Stimulated activated CD4-positive, alpha-beta T cell treated with anti-CD3 and anti-CD28 coated beads, Interleukin-12 subunit alpha, Interleukin-12 subunit beta, amount 100 ng/mL, for 48 hours (primary cell): ENCODE results near the gene FOXF2.
A peak's percentile ranks its signal among the peaks of the same experiment; 100 is the strongest.

Experiments used
- DNase-seq, 3 donors: peaks; one replicate each; pipeline ENCODE4 v3.0.0-alpha.2; 2020; ENCODE audit warnings: low read depth in 2 of 3, low spot score in 1 of 3

The FOXF2 gene

DNA sequence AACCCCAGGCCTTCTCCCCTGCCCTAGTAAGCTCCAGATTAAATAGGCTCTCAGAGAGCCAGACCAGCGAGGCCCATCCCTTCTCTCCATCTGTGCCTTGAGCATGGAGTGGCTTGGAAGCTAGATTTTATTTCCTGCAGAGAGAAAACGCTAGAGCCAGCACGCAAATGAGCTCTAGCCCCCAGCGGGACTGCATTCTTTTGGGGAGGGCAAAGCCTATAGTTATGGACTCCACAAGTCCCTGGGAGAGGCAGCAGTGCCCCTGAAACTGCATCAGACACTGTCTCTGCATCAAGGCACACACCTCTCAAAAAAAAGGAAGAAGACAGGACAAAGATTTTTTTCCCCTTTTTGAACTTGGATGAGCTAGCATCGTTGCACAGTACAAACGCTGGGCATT is 15.8 kb downstream of the FOXF2 start:
- DNase-seq: no peak

DNA sequence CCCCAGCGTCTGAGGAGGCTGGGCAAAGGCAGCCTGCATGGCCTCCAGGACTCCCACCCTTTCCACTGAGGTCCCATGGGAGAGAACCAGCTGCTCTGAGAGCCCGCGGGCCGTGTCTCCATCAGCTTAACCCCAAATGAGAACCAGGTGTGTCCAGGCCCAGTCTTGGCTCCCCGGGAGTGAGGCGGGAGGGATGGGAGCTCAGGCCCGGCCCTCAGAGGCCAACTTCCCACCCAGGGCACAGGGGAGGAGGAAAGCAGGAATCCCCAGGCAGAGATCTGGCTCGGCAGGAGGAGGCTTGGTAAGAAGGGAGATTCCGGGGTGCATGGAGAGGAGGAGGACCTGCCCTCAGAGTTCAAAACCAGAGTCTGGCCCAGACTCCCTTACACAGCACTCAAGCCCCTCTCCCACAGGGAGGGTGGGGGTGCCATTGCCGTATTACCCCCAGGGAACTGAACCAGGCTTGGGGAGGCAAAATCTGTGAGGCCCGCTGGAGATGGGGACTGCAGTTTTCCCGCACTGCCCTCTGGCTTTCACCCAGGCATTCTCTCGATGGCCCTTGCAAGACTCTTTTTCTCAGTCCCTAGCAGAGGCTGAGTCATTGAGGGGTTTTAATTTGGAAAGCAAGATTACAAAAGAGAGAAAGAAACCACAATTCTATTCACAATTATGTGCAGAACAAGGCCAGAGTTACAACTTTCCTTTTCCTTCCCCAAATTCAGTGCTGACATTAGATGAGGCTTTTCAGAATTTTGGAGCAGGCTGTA is 17.1 kb downstream of the FOXF2 start:
- no peak for DNase-seq

DNA sequence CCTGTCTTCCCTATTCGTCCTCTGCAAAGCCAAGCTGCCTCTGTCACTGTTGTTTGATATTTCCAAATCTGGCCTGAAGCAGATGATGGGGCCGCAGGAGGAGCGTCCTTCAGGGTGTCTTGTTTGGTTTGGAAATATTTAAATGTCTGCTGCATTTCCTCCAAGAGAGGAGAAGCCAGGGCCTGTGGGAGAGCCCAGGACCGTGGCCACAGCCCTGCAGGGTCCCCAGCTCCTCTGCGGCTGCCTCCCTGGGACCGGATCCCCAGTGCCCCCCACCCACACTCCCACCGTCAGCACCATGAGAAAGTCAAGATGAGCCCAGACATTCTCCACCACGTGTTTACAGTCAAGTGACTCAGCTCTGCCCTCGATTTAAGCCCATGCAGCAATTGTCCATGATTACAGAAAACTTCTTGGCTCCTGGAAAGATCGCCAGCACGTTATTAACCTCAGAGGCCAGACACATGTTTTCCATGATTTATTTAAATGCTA is 18.2 kb downstream of the FOXF2 start:
- DNase-seq: no peak

DNA sequence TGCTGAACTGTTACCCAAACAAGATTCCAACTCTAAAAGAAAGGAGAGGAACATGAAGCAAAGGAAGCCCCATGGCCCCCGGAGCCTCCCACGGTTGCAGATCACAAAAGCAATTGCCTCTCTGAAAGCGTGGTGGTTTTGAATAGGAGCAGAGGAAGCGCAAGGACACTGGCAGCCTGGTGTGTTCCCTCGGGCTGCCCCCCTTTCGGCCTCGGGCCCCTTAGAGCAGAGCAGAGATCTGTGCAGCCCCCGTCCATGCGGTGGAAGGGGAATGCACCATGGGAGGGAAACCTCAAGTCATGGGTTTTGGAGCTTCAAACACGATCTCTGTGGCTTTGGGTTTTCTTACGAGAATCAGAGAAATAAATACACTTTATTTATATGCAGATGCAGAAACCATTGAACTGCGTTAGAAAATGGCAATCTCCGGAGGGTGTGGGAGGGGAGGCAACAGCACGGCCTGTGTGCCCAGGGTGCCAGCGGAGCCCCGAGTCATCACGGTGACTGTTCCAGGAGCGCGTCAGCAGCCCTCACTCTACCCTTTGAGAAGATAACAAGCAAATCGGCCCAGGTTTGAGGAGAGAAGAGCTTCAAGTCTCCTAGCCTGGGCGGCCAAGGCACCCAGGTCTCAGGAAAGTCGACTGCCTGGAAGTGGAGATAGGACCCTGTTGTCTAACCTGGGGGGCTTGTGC is 20.5 kb downstream of the FOXF2 start:
- DNase-seq: no peak

DNA sequence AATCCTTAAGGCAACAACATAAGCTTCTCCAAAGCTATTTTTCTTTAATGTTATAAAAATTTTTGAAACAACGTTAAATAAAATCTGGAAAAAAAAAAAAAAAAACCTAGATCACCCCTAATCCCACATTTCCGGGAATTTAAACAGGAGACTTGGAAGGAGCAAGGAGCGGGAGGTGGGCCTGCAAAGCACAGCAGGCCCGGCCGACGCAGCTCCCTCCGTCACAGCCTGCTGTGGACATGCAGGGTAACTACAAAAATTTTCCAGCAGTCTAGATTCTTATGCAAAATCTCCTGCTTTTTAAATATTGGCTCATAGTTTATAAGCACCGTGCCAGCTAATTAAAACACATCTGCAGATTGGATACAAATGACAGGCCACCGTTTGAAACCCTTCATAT is 23.5 kb downstream of the FOXF2 start:
- DNase-seq: no peak

DNA sequence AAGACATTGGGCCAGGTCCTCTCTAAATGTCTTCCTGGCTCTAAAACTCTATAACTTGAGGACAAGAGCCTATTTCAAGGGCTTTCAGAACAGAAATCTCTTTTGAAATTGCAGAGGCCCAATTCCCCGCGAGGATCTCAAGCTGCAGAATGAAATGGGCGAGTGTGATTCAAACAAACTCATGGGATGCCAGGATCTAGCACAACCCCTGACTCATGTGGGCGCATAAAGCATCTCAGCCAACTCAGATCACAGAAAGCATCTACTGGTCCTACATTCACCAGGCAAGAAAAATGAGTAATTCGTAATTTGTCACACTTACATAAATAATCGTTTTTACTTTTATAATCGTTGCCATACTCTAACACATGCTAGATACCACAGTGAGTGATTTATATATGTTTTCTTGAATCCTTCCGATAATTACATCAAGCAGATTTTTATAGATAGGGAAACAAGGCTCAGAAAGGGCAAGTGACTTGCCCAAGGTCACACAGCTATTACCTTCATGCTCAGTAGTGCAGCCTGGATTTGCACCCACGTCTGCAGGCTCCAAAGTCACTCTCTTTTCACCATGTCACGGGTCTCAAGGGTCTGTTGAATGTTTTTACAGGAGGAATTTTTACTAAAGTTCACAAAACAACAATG is 26.2 kb downstream of the FOXF2 start:
- no peak for DNase-seq

DNA sequence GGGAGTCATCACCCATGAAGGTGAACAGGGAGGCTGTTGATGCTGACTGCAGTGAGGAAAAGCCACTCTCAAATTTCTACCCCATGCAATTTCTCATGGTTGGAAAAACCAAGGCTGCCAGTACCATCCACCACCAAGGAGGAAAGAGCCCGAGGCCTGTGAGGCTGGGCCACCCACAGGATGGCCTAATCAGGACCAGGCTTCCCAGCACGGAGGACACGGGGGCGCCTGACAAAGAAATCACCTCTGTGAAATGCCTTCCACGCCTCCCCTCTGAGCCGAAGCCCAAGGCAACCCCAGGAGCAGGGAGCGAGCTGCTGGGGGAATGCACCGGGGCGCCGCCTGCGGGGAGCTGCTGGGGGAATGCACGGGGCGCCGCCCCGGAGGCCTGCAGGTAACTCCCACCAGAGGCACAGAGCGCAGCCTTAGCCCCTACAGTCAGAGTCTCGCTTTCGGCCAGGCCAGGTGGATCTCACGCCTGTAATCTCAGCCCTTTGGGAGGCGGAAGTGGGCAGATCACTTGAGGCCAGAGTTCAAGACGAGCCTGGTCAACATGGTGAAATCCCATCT is 26.9 kb downstream of the FOXF2 start:
- no peak for DNase-seq

DNA sequence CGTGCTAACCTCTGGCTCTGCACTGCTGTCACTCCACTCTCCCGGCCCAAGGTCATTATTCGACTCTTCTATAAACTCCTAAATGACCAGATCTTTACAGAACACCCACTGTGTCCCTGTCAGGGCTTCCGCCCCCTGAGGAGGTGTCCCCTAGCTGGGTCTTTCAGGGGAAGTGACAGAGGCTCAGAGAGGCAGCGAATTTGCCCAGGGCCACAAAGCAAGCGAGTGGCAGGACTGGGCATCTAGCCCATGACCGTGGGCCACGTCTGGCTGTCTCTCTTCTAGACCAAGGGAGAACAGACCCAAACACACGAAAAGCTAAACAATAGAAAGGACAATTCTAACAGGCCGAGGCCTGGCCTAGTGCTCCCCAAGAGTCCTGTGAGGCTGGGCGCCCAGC is 27.4 kb downstream of the FOXF2 start:
- no peak for DNase-seq

DNA sequence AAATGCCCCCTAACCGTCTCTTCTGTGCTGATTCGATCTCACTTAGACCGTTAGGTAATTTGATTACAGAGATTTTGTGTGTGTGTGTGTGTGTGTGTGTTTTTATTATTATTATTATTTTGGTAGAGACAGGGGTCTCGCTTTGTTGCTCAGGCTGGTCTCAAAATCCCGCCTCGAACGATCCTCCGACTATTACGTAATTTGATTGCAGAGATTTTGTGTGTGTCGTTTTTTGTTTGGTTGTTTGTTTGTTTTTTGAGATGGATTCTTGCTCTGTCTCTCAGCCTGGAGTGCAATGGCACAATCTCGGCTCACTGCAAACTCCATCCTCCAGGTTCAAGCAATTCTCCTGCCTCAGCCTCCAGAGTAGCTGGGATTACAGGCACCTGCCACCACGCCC is 28.3 kb downstream of the FOXF2 start:
- no peak for DNase-seq

DNA sequence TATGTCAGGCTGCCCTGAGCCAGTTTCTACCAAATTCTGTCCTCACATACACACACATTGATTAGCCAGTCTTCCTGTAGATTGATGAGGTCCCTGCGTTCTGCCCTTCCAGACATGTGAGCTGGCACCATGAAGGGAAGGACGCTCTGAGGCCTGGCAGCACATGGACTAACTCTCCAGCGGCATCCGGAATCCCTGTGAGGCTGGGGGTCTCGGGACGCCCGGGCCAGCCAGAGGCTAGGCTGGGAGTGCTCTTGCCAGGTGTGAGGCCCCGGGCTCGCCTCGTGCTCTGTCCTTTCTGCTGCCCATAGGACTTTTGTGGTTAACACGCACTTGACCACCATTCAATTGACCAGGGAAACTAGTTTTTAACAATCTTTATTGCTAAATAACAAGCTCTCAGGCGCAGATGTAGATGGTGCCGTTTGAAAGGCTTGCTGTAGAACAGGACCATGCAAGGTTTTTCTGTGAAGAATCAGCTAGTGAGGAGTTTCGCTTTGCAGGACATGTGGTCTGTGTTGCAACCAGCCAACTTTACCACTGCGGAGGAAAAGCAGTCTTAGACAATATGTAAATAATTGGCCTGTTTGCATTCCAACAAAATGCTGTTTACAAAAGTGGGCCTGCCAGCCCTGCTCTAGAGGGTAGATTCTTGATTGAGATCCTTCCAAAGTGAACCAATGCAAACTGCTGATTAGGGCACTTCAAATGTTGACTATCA is 29.3 kb downstream of the FOXF2 start:
- no peak for DNase-seq

DNA sequence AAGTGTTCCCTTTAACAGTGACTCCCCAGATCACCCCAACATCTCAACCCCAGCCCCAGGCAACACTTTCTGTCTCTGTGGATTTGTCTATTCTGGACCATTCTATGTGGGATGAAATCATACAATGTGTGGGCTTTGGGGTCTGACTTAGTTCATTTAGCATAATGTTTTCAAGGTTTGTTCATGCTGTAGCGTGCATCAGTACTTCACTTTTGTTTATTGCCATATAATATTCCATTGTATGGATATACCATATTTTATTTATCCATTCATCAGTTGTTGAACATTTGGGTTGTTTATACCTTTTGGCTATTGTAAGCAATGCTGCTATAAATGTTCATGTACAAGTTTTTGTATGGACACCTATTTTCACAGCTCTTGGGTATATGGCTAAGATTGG is 31.0 kb downstream of the FOXF2 start:
- DNase-seq: no peak

DNA sequence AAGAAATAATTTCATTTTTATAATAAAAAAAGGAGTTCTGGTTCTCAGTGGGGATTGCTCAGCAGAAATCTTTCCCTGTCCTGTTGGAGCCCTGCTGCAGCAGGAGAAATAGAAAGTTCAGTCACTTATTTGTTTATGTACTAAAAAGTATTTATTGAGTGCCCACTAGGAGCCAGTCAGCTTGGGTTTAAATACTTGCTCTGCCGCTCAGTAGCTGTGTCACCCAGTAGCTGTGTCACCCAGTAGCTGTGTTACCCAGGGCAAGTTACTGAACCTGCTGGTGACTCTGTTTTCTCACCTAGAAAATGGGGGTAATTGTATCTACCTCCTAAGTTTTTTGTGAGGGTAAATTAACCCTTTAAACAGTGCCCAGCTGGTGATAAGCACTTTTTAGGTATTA is 32.9 kb downstream of the FOXF2 start:
- no peak for DNase-seq

DNA sequence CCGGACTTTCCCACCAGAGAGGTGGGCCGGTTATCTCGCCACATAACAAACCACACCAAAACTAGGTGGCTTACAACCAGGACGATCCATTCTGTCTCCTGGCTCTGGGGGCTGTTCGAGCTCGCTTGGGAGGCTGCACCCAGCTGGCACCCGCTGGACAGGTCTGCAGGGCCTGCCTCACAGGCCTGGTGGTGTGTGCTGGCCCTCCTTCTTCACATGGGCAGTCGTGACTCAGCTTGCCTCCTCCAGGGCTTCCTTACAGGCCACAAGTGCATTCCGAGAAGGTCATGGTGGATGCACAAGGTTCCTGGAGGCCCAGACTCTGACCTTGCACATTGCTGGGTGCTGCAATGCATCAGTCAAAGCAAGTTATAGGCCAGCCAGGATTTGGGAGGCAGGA is 34.2 kb downstream of the FOXF2 start:
- no peak for DNase-seq

DNA sequence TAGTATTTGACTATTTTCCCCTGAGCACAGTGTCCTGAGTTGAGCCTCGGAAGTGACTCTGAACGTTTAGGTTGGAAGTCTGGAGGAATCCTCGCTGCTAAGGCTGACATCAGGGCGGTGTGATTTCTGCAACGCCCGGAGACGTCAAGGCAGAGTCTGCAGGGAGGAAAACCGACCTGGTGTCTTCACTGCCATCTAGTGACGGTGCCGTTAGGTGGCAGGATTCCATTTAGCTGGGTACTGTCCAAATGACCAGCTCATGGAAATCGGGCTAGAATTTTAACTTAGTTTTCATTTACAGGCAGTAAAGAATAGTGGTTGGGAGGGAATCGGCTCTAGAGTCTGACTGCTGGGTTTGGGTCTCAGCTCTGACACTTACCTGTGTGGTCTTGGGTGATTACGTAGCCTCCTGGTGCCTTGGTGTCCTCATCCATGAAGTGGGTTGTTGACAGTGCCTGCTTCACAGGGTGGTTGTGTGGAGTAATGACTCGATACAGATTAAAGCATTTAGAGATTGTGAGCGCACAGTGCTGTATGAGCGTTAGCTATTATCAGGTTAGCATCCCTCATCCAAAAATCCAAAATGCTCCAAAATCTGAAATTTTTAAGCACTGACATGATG is 35.0 kb downstream of the FOXF2 start:
- DNase-seq: peak in 2 of 3 donors; percentile 8 to 12

DNA sequence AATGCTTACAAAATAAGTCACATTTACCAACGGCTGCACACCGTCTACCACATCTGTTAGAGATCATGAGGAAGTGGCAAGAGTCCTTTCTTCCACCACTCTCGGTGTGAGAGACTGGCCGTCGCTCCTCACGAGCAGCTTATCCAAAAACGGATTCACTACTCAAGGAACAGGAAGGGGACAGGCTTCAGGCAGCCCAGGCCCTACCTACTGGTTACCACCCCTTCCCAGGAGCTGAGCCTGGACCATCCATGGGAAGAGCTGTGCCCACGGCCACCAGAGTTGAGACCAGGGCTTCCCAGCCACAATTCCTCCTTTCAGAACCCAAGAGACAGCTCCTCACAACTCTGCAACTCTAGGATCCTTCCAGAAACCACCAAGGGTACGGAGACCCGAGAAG is 37.0 kb downstream of the FOXF2 start:
- DNase-seq: no peak

DNA sequence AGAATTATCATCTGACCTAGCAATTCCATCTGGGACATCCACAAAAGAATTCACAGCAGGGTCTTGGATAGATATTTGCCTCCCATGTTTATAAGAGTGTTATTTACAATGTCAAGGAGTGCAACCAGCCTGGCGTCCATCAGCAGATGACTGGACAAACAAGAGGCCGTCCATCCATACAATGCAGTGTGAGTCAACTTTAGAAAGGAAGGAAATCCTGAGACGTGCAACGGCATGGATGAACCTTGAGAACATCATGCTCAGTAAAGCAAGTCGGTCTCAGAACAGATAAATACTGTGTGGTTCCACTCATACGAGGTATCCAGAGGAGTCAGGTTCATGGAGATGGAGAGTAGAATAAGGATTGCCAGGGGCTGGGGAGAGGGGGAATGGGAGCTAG is 46.4 kb downstream of the FOXF2 start:
- DNase-seq: no peak

DNA sequence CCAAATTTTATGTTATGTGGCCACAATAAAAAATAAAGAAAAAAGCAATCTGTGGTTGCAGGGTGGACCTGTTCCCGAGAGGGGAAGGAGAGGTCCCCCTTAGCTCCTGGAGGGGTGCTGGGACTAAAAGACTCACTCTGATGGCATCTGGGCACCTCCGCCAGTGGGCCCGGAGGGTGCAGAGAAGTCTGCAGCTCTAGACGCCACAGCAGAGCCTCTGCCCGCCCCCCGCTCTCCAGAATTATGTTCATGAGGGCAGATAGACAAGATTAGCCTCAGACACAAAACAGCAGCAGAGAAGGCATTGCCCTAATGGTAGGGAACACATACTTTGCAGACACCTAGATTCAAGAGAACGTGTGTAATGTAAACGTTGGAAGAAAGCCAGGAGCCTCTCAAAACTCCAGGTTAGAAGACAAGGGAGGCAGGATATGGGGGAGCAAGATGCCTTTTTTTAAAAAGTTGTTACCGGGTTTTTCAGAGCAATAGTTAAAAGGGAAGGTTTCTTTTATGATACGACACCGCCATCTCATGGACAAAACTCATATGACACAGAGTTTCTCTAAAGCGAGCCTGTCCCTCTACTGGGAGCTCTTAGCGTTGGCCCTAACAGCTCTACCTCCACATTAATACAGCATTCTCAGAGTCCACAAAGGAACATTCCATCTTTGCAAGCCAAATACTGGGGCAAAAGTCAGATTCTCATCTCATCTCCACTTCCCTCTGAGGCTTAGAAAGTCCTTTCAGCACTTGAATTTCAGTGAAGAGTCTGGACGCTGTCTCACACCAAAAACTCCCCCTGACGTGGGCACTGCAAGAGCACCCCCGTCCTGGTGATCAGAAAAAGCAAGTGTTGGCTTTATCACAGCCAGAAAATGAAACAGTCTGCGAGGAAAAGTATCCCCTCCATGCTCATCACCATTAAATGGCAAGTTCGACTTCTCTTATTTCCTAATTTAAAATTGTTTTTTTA is 47.2 kb downstream of the FOXF2 start:
- DNase-seq: peak in 2 of 3 donors; percentile 19 to 79

DNA sequence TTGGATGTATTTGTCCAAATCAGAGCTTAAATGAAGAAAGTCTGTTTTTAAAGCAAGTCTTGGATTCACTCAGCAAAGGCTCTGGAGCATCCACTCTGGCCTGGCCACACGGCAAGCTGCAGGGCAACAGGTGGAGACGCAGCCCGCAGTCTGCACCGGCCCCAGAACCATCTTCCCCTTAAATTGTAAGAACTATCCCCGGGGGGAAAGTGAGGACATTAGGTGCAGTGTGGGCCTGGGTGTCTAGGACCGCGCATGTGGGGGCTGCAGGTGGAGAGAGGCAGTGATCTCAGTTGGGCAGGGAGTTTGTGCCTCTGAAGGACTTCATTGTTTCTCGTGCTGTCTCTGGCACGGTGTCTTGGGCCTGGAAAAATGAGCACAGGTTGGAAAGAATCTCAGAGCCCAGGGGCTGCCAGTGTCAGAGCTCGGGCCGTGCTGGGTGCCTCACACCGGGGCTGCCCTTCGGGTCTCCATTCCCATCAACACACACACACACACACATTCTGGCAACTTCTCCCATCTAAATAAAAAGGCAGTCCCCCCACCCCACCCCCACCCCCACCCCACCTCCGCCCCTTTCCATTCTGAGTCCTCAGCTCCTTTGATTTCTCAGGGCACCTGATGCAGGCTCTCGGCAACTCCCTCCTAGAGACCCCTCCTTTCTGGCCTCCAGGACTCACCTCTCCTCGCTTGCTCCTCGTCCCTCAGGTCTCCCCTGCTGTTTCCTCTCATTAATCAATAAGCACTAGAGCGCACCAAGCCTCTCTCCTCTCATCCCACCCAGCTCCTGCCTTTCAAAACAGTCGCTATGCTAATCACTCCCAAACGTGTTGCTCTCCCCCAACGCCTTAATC is 48.4 kb downstream of the FOXF2 start:
- DNase-seq: no peak

DNA sequence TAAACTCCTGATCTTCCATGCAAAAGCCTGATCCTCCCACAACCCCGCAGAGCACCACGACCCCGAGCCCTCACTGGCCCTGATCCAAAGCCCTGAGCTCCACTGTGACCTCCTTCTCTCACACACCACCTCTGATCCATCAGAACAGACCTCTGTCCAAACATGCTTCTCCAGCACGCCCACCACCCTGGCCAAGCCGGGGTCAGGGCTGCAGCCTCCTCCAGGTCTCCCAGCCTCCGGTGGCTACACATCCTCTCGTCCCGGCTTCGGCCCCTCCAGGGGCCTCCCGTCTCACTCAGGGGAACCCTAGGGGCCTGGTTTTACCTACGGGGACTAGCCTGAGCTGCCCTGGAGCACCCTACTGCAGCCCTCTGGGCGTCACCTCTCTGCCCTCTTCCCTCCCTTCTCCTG is 49.1 kb downstream of the FOXF2 start:
- no peak for DNase-seq
